ENCODE results near the gene SERPINH1. TPM values are rescaled to one million over a fixed set of nuclear protein-coding genes. Genes with fewer than 3 reads are reported as not detected.
A peak's percentile ranks its signal among the peaks of the same experiment; 100 is the strongest.

The SERPINH1 gene
- total RNA-seq, 2 experiments from 2014 or later, result 8.1 to 10.6 TPM

DNA sequence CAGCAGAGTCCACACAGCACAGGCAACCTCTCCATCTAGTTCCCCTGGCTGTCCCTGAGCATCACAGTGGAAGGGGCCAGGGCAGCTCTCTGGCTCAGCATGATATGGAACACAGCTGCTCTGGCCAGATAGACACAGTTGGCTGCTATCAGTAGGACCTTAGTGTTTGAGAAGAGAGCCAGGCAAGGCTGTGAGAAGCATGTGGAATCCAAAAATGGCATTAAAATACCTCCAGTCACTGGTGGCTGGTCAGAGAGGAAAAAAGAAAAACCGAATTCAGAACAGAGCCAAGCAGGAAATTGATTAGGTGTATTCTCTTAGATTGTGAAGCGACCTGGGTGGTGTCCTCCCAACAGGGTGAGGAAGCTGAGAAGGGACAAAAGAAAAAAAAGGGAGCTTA is 27.9 kb downstream of the SERPINH1 start:
- H3K4me3 Mint-ChIP-seq, result no peak overlapping the region
- peaks cover 7% of the 10 kb centered on the region for H3K27me3 Mint-ChIP-seq
- CTCF ChIA-PET, result interaction anchor here (1.6 to 1.7 kb wide), 2 partner anchors 44 to 314 kb away, joined by 3 read pairs; no protein-coding TSS in a partner anchor
- ATAC-seq (no peak), DNase-seq (no peak)
- H3K27ac Mint-ChIP-seq, result no peak overlapping the region
- H3K9me3 Mint-ChIP-seq (ENCODE audit: low read depth), result no peaks in the 10 kb centered on the region
- H3K36me3 Mint-ChIP-seq, result no peaks in the 10 kb centered on the region
- H3K4me1 Mint-ChIP-seq, result peaks cover 6% of the 10 kb centered on the region

DNA sequence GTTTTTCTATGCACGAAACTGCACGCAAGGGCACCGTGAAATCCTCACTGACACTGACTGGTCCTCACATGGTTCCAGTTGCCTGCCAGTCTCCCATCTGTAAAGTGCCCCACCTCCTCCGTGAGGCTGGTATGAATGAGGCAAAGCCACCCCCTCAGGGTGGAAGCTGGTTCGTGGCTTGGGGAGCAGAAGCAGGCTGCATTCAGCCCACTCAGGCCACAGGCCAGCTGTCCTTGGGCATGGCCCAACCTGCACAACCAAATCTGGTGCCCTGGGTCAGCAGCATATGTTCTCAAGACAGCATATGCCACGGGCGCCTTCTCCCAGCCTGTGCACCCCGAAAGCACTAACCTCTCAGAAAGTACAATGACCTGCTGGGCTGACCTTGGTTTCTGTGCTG is 29.3 kb downstream of the SERPINH1 start:
- Mint-ChIP-seq H3K36me3 (no peaks in the 10 kb centered on the region), H3K27ac (no peak overlapping the region), H3K4me1 (peaks cover 6% of the 10 kb centered on the region), H3K9me3 (ENCODE audit: low read depth) (no peaks in the 10 kb centered on the region), H3K27me3 (peaks cover 7% of the 10 kb centered on the region), H3K4me3 (no peak overlapping the region)
- DNase-seq (no peak), ATAC-seq (no peak)
- CTCF ChIA-PET, result interaction anchor here (0.6 to 2.2 kb wide), 7 partner anchors 7 to 561 kb away, joined by 3 to 6 read pairs (median 3); no protein-coding TSS in a partner anchor

DNA sequence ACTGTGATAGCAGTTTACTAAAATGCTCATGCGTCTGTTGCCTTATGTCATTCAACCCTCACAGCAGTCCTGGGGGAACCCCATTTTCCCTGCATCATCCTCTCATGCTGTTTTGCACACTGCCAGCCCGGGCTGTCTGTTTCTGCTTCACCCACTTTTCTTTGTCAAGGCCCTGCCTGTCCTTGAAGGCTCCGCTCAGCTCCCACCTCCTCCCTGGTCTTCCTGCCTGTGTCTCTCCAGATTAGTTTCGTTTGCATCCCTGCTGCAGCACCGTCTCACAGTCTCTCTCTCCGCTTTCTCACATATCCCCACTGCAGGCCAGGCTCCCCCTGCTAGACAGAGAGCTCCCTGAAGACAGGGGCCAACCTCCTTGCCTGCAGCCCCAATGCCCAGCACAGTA is 29.9 kb downstream of the SERPINH1 start:
- CTCF ChIA-PET, result interaction anchor here (0.6 to 2.2 kb wide), 6 partner anchors 8 to 560 kb away, joined by 3 to 6 read pairs (median 5); partner anchors contain the start of gene SERPINH1
- Mint-ChIP-seq H3K27ac (no peak overlapping the region), H3K4me1 (peaks cover 6% of the 10 kb centered on the region), H3K27me3 (peaks cover 7% of the 10 kb centered on the region), H3K4me3 (no peak overlapping the region), H3K36me3 (no peaks in the 10 kb centered on the region), H3K9me3 (ENCODE audit: low read depth) (no peaks in the 10 kb centered on the region)
- ATAC-seq (no peak), DNase-seq (no peak)

DNA sequence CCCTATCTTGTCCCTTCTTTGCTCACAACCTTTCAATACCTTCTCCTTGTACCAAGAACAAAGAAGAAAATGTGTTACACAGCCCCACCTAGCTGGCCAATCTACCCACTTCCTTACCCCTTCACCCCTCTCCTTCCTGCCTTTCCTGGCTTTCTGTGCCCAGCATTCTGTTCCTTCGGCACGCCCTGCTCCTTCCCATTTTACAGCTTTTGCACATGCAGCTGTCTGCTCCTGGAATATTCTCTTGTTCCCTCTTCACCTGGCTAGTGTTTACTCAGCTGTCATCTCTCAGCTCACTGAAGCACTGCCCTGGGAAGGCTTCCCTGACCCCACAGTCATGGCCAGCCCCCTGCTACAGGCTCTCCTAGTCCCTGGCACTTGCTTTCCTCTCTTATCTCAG is 30.7 kb downstream of the SERPINH1 start:
- Mint-ChIP-seq H3K36me3 (no peaks in the 10 kb centered on the region), H3K27me3 (peaks cover 9% of the 10 kb centered on the region), H3K4me1 (peaks cover 6% of the 10 kb centered on the region), H3K9me3 (ENCODE audit: low read depth) (no peaks in the 10 kb centered on the region), H3K4me3 (no peak overlapping the region), H3K27ac (no peak overlapping the region)
- DNase-seq (no peak), ATAC-seq (peak; percentile 47)
- CTCF ChIA-PET, result interaction anchor here (0.7 to 2.2 kb wide), 7 partner anchors 9 to 560 kb away, joined by 3 to 6 read pairs (median 4); partner anchors contain the start of gene SERPINH1

DNA sequence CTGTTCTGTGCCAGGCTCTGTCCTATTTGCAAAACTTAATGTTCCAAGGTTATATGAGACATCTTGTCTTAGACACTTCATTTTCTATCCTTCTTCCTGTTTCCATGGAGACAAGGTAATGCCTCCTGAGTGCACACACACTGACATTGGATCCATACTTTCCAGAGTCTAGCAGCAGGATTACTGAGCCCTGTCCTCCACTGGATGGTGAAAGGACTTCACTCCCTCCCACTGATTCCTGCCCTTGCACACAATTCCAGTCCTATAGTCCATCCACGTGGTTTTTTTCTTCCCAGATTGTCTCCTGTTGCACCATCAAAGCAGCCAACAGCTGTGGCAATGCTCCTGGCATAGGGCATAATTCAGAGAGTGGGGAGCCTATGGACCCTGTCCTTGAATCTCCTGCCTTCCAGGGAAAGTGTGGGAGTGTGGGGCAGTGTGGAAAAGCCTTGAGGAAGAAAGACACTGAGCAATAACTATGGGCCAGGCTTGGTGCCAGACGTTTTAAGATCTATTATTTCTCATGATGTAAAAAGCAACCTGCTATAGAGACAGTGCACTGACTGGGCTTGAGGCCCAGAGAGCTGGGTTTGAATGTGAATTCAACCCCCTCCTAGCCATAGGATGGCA is 31.3 kb downstream of the SERPINH1 start:
- Mint-ChIP-seq H3K4me1 (peaks cover 6% of the 10 kb centered on the region), H3K9me3 (ENCODE audit: low read depth) (no peaks in the 10 kb centered on the region), H3K27me3 (peaks cover 9% of the 10 kb centered on the region), H3K36me3 (no peaks in the 10 kb centered on the region), H3K4me3 (no peak overlapping the region), H3K27ac (no peak overlapping the region)
- CTCF ChIA-PET, result interaction anchor here (0.7 to 2.2 kb wide), 5 partner anchors 8 to 205 kb away, joined by 3 to 6 read pairs (median 6); no protein-coding TSS in a partner anchor
- ATAC-seq, result no peak
- DNase-seq, result no peak

DNA sequence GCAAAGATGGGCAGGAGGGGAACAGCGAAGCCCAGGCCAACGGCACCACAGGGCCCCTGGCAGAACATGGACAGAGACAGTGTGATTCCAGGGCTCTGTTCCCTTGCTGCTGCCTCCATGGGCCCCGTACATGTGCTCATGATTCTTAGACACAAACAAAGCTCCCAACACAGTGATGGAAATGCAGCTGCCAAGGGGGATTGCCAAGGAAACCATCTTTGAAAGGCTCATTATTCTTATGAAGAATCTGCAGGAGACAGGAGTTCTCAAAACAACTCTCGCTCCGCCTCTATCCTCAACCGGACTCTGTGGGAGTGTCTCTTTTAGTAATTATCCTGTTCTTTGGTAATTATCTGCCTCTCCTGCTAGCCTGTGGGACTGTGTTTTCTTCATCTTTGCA is 32.2 kb downstream of the SERPINH1 start:
- Mint-ChIP-seq H3K9me3 (ENCODE audit: low read depth) (no peaks in the 10 kb centered on the region), H3K36me3 (no peaks in the 10 kb centered on the region), H3K27ac (no peak overlapping the region), H3K4me3 (no peak overlapping the region), H3K4me1 (peaks cover 6% of the 10 kb centered on the region), H3K27me3 (peaks cover 12% of the 10 kb centered on the region)
- DNase-seq (no peak), ATAC-seq (no peak)
- CTCF ChIA-PET, result no interaction called here

DNA sequence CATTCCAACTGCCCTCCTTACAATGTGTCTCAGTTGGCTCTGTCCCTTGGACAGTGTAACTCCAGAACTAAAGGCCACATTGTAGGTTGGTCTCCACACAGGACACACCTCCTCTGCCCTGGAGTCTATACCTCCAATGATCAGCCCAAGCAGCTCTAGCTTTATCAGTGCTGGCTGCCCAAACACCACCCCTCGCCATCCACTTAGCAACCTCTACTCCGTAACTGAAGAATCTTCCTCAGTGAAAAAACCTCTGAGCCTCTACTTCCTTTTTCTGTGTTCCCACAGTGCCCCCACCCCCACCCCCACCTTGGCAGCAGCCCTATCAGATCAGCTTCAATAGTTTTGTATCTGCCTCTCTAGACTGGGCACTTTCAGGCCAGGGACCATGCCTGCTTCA is 33.4 kb downstream of the SERPINH1 start:
- CTCF ChIA-PET, result interaction anchor here (1.0 to 1.2 kb wide), 4 partner anchors 18 to 179 kb away, joined by 3 read pairs; no protein-coding TSS in a partner anchor
- ATAC-seq (no peak), DNase-seq (no peak)
- no peaks in the 10 kb centered on the region for H3K36me3 Mint-ChIP-seq
- peaks cover 16% of the 10 kb centered on the region for H3K27me3 Mint-ChIP-seq
- no peak overlapping the region for H3K4me3 Mint-ChIP-seq
- no peak overlapping the region for H3K27ac Mint-ChIP-seq
- H3K4me1 Mint-ChIP-seq, result peaks cover 6% of the 10 kb centered on the region
- H3K9me3 Mint-ChIP-seq (ENCODE audit: low read depth), result no peaks in the 10 kb centered on the region

DNA sequence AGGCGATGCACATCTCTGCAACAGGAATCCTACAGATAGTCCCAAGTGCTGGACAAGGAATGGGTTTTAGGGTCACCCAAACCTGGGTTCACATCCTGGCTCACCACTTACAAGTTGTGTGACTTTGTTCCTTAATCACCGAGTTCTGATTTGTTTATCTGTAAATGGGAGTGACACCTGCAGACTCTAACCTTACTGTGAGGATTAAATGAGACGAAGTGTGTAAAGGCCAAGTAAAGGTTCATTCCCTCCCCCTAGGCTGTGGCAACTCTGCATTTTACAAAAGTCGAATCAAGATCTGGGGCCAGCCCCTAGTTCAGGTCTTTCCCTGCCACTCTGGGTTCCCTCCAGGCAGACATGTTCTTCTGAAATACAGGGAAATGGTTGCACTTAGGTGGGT is 34.9 kb downstream of the SERPINH1 start:
- H3K4me1 Mint-ChIP-seq, result peaks cover 6% of the 10 kb centered on the region
- no peak for DNase-seq
- H3K27me3 Mint-ChIP-seq, result peaks cover 24% of the 10 kb centered on the region
- H3K27ac Mint-ChIP-seq, result no peak overlapping the region
- CTCF ChIA-PET, result interaction anchor here (1.1 to 1.3 kb wide), 2 partner anchors 12 to 16 kb away, joined by 3 to 4 read pairs; no protein-coding TSS in a partner anchor
- H3K4me3 Mint-ChIP-seq, result no peak overlapping the region
- no peaks in the 10 kb centered on the region for H3K36me3 Mint-ChIP-seq
- no peak for ATAC-seq
- H3K9me3 Mint-ChIP-seq (ENCODE audit: low read depth), result no peaks in the 10 kb centered on the region

DNA sequence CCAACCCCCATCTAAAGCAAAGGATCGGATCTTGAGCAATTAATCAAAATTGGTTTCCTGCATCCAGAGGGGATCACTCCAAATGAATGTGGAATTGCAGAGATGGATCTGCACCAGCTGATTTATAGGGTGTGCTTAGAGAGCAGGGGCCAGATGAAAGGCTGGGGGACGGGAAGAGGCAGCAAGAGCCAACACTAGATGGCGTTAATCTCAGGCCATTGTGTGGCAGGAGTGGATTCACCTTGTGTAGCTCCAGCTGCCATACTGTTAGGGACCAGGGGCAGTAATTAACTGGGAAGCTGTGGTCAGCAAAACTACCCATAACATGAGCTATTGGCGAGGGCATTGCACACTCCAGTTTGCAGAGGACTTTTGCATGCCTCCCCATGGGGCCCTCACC is 35.6 kb downstream of the SERPINH1 start:
- DNase-seq (no peak), ATAC-seq (peak; percentile 70)
- CTCF ChIA-PET, result interaction anchor here (0.8 to 1.9 kb wide), 8 partner anchors 9 to 126 kb away, joined by 3 to 5 read pairs (median 3); no protein-coding TSS in a partner anchor
- Mint-ChIP-seq H3K27ac (no peak overlapping the region), H3K27me3 (peaks cover 20% of the 10 kb centered on the region), H3K9me3 (ENCODE audit: low read depth) (no peaks in the 10 kb centered on the region), H3K4me1 (peaks cover 4% of the 10 kb centered on the region), H3K36me3 (no peaks in the 10 kb centered on the region), H3K4me3 (no peak overlapping the region)

DNA sequence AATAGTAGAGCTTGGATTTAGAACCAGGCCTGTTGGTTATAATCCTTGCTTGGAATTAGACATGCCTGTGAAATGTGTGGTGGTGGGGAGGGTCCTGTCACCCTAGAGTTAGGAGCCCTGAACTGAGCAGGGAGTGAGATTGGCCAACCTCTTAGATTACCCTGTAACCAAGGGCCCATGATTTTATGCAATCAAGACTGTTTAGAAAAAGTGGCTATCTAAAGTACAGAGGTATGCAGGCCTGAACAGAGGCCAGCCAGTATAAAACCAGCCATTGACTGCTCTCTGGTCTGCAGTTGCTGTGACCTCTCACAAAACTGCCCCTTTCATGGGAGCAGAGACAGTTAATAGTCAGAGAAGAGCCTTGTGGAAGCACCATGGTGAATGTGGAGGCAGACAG is 36.2 kb downstream of the SERPINH1 start:
- CTCF ChIA-PET, result interaction anchor here (0.8 to 1.9 kb wide), 8 partner anchors 10 to 125 kb away, joined by 3 to 5 read pairs (median 3); no protein-coding TSS in a partner anchor
- H3K27me3 Mint-ChIP-seq, result peaks cover 24% of the 10 kb centered on the region
- DNase-seq (no peak), ATAC-seq (no peak)
- H3K27ac Mint-ChIP-seq, result no peak overlapping the region
- no peaks in the 10 kb centered on the region for H3K36me3 Mint-ChIP-seq
- H3K9me3 Mint-ChIP-seq (ENCODE audit: low read depth), result no peaks in the 10 kb centered on the region
- H3K4me3 Mint-ChIP-seq, result no peak overlapping the region
- peaks cover 4% of the 10 kb centered on the region for H3K4me1 Mint-ChIP-seq

DNA sequence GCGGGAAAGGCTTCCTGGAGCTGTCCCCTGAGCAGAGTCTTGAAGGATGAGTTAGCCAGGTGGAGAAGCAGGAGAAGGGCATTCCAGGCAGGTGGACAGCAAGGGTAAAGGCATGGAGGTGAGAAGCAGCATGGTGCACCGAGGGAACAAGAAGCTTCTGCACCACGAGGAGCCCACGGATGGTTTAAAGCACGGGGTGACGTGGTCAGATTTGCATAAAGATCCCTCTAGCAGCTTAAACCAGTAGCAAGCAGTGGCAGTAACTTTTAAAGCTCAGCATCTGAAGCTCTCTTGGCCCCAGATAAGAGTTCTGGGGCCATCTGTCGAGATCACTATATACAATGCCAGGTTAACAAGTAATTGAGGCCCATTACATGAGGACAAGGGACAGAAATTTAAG is 36.8 kb downstream of the SERPINH1 start:
- DNase-seq (no peak), ATAC-seq (no peak)
- H3K9me3 Mint-ChIP-seq (ENCODE audit: low read depth), result no peaks in the 10 kb centered on the region
- CTCF ChIA-PET, result interaction anchor here (0.7 to 1.9 kb wide), 4 partner anchors 9 to 50 kb away, joined by 3 to 5 read pairs (median 4); no protein-coding TSS in a partner anchor
- no peak overlapping the region for H3K27ac Mint-ChIP-seq
- H3K36me3 Mint-ChIP-seq, result no peaks in the 10 kb centered on the region
- no peak overlapping the region for H3K4me3 Mint-ChIP-seq
- peaks cover 4% of the 10 kb centered on the region for H3K4me1 Mint-ChIP-seq
- H3K27me3 Mint-ChIP-seq, result peaks cover 27% of the 10 kb centered on the region

DNA sequence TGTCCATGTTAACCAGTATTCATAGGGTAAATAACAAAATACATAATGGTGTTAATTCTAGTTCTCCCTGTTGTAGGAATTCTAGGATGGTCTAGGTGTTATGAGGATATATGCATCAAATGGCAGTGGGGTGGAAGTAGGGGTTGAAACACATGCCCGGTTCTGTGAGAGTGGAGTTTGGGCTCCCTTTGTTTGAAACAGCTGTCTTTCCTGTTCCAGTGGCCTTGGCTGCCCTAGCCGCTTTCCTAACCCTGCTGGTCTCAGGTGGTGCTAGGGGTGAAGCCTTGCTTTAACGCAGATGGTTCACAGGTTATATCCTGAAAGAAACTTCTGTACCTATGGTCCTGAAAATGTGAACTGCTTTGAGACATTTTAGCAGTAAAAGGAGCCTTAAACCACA is 38.3 kb downstream of the SERPINH1 start:
- Mint-ChIP-seq H3K9me3 (ENCODE audit: low read depth) (no peaks in the 10 kb centered on the region), H3K4me3 (no peak overlapping the region), H3K36me3 (no peaks in the 10 kb centered on the region), H3K27ac (no peak overlapping the region), H3K27me3 (peaks cover 36% of the 10 kb centered on the region), H3K4me1 (peaks cover 4% of the 10 kb centered on the region)
- ATAC-seq (no peak), DNase-seq (no peak)
- CTCF ChIA-PET, result no interaction called here

DNA sequence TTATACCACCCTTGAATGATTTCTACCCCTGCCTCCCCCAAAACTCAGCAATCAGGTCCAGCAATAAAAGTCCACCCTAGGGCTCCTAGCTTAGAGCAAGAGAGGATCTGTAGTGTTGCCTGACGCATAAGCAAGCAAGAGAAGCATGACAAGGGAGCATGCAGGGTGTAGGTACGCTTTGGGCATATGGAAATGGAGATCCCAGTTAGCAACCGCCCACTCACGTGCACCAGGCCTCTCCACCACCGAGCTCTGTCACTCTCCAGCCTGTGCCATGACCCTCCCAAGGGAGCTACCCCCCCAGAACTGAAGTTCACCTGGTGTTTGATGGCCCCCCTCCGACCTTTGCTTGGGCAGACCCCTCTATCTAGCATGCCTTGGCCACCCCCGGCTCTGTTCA is 39.4 kb downstream of the SERPINH1 start:
- H3K4me3 Mint-ChIP-seq, result no peak overlapping the region
- peaks cover 4% of the 10 kb centered on the region for H3K4me1 Mint-ChIP-seq
- no peak for ATAC-seq
- peaks cover 42% of the 10 kb centered on the region for H3K27me3 Mint-ChIP-seq
- CTCF ChIA-PET, result interaction anchor here (1.1 to 1.2 kb wide), 2 partner anchors 9 to 19 kb away, joined by 3 read pairs; no protein-coding TSS in a partner anchor
- no peak overlapping the region for H3K27ac Mint-ChIP-seq
- no peak for DNase-seq
- no peaks in the 10 kb centered on the region for H3K9me3 Mint-ChIP-seq (ENCODE audit: low read depth)
- no peaks in the 10 kb centered on the region for H3K36me3 Mint-ChIP-seq

DNA sequence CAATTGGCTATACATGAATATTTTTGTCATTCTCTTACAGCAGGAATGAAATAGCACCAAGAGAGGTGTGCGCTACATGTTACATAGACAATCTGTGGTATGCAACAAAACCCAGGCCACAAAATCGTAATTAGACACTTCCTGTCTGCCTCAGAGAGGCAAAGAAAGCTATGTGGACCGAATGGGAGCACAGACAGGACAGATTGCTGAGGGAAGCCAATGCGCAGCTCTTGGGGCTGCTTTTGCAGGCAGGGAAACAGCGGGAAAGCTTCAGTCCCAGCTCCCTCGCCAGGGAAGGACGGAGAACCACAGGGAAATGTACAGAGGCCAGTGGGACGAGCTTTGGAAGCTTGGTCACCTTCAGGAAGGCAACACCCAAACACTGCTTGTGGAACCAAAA is 40.9 kb downstream of the SERPINH1 start:
- DNase-seq (no peak), ATAC-seq (no peak)
- no peaks in the 10 kb centered on the region for H3K36me3 Mint-ChIP-seq
- CTCF ChIA-PET, result interaction anchor here (0.6 kb wide), 1 partner anchor 56 kb away, joined by 5 read pairs; no protein-coding TSS in a partner anchor
- no peak overlapping the region for H3K27ac Mint-ChIP-seq
- no peaks in the 10 kb centered on the region for H3K9me3 Mint-ChIP-seq (ENCODE audit: low read depth)
- peaks cover 46% of the 10 kb centered on the region for H3K27me3 Mint-ChIP-seq
- no peak overlapping the region for H3K4me3 Mint-ChIP-seq
- peaks cover 4% of the 10 kb centered on the region for H3K4me1 Mint-ChIP-seq

All from activated CD8-positive, alpha-beta memory T cell treated with anti-CD3 and anti-CD28 coated beads, Interleukin-2, amount 10 ng/mL, durations not matched to agents 7 days and 5 days (primary cell).